NT2/D1 (cell line): Measurements from ENCODE around the gene TSPAN14.

Source experiments
- DNase-seq: peaks from one replicate; pipeline ENCODE4 v3.0.0-alpha.2; 2011; ENCODE audit warnings: low read depth, low spot score
- H3K27me3 ChIP-seq: 2 replicates; pipeline ENCODE4 v1.6.0; 2011; ENCODE audit warnings: mild to moderate bottlenecking; ENCODE audit not compliant: insufficient read length, insufficient read depth
- H3K36me3 ChIP-seq: 2 replicates; pipeline ENCODE4 v1.6.1; 2011; ENCODE audit warnings: mild to moderate bottlenecking, low read length, mixed read lengths; ENCODE audit not compliant: insufficient read depth, insufficient read length
- H3K4me1 ChIP-seq: 2 replicates; pipeline ENCODE4 v1.5.1; 2011; ENCODE audit not compliant: insufficient read depth, insufficient read length
- H3K4me3 ChIP-seq: 2 replicates; pipeline ENCODE4 v1.5.1; 2011; ENCODE audit warnings: low read depth; ENCODE audit not compliant: insufficient read length
- H3K9ac ChIP-seq: 2 replicates; pipeline ENCODE4 v1.6.0; 2011; ENCODE audit warnings: low read depth; ENCODE audit not compliant: insufficient read length
- H3K9me3 ChIP-seq: 2 replicates; pipeline ENCODE4 v1.5.1; 2011; ENCODE audit warnings: mild to moderate bottlenecking, low read length; ENCODE audit not compliant: insufficient read depth
- SUZ12 ChIP-seq: IDR thresholded peaks from 2 replicates; pipeline ENCODE4 v1.6.1; 2011; ENCODE audit not compliant: insufficient read length, insufficient read depth; ENCODE audit errors: extremely low read depth
- YY1 ChIP-seq: IDR thresholded peaks from 2 replicates; pipeline ENCODE4 v1.6.1; 2011; ENCODE audit not compliant: insufficient read length, insufficient read depth
- ZNF274 ChIP-seq: IDR thresholded peaks from 2 replicates; pipeline ENCODE4 v1.6.1; 2011; ENCODE audit warnings: mild to moderate bottlenecking, low read depth, low read length

TSPAN14 gene

DNA sequence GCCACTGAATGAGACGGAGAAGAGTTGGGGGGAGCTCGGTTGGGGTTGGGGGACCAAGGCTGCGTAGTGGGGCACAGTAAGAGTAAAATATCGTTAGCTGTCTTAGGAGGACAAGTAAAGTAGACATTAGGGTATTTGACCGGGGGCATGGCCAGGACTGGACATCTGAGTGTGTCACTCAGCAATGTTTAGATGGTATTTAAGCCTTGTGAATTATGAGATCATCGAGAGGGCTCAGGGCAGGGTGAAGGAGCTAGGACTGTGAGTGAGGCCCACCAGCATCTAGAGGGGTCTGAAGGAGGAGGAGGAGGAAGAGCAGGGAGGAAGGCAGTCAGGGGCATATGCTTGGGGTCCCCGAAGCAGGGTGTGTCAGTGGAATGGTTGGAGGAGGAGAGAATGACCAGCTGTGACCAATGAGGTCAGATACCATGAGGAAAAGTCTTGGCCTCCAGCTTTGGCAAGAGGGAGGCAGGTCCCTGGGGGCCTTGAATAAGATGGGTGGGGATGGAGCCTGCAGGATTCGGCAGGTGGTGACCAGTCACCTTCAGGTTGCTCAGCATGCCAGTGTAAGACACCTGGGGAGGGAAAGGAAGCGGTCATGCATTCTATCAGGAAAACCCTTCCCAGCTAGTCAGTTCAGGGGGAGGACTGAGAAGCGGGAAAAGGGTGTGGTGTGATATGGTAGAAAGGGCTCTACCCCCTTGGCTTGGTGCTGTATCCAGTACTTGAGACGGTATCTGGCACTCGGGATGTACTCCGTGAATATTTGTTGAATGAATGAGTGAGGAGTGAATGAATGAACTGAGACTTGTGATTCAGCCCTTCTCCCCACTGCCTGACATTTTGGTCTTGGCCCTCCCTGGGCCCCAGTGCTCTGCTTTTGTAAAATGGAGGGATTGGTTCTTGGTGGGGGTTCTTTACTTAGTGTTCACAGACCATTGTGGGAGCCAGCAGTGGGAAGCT, 48.8 kb downstream of the TSPAN14 start:
- H3K9ac ChIP-seq, result no peak overlapping the region
- no peak for DNase-seq
- H3K4me1 ChIP-seq, result peaks cover 26% of the 10 kb centered on the region
- TF ChIP-seq SUZ12 (no peak), ZNF274 (no peak), YY1 (no peak)
- no peaks in the 10 kb centered on the region for H3K27me3 ChIP-seq
- H3K36me3 ChIP-seq, result peaks cover 13% of the 10 kb centered on the region
- no peak overlapping the region for H3K4me3 ChIP-seq
- no peaks in the 10 kb centered on the region for H3K9me3 ChIP-seq

- no peak overlapping the region for H3K4me3 ChIP-seq
- peaks cover 21% of the 10 kb centered on the region for H3K4me1 ChIP-seq
- no peaks in the 10 kb centered on the region for H3K9me3 ChIP-seq
- peaks cover 19% of the 10 kb centered on the region for H3K36me3 ChIP-seq
- TF ChIP-seq YY1 (no peak), ZNF274 (no peak), SUZ12 (no peak)
- no peak for DNase-seq
- H3K27me3 ChIP-seq, result no peaks in the 10 kb centered on the region
- no peak overlapping the region for H3K9ac ChIP-seq
Measured at GRCh38 chr10:80503584-80504157, 49.6 kb downstream of the TSPAN14 start.

DNA sequence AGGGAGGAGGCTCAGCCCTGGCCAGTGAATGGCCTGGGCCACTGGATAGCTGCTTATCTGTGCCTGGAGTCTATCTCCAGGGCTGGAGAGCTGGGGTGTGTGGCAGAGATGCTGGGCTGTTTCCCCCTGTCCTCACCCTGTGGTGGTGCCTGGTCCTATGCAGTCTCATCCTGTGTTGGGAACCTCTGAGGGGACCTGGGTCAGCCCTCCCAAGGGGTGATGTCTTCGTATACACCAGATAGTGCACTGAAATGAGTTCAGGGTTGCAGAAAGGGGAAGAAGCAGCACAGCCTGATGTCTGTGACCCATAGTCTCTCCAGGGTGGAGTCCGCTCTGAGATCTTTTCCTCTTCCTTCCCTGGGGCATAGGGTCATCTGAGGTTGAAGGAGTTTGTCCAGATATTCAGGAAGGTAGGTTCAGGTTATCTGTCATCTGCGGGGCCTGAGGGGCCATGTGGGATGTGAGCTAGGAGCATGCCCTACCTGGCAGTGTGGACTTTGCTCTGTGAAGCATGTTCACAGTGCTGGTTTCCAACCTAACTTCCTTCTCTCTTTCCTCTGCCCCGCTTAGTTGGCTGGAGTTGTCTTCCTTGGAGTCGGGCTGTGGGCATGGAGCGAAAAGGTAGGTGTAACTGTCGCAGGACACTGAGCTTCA, 50.2 kb downstream of the TSPAN14 start:
- Histone ChIP-seq H3K4me3 (no peak overlapping the region), H3K9ac (no peak overlapping the region), H3K4me1 (peaks cover 17% of the 10 kb centered on the region), H3K27me3 (no peaks in the 10 kb centered on the region), H3K9me3 (no peaks in the 10 kb centered on the region), H3K36me3 (peaks cover 25% of the 10 kb centered on the region)
- peak; percentile 22 for DNase-seq
- TF ChIP-seq YY1 (no peak), ZNF274 (no peak), SUZ12 (no peak)

DNA sequence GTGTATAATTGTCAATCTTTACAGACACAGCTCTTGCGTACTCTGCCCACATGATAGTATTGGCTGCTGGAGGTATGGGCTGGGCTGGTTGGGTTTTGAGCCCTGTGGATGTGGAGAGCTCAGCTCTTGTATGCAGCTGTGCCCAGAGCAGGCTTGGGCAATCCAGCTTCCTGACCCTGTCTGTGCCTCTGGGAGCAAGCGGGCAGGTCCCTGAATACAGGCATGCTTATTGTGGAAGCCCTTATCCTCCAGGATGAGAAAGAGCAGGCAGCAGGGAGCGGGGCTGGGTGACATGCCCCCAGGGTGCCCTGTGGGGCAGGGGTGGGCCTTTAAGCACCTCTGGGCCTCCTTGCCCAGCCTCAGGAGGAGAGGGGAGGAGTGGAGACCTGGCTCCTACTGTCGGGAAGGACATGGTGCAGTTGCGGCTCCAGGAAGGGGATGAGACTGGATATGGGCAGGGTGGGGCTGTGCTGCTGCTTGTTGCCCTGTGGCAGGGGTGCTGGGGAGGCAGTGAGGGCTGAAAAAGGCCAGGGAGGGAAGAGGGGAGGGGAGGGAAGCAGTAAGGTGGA, 50.9 kb downstream of the TSPAN14 start:
- TF ChIP-seq SUZ12, result no peak
- no peak for TF ChIP-seq ZNF274
- TF ChIP-seq YY1, result no peak
- peak overlapping the region; percentile 51 for H3K9ac ChIP-seq
- peaks cover 26% of the 10 kb centered on the region for H3K36me3 ChIP-seq
- DNase-seq, result no peak
- H3K27me3 ChIP-seq, result no peaks in the 10 kb centered on the region
- H3K4me3 ChIP-seq, result no peak overlapping the region
- H3K4me1 ChIP-seq, result peaks cover 17% of the 10 kb centered on the region
- H3K9me3 ChIP-seq, result no peaks in the 10 kb centered on the region

DNA sequence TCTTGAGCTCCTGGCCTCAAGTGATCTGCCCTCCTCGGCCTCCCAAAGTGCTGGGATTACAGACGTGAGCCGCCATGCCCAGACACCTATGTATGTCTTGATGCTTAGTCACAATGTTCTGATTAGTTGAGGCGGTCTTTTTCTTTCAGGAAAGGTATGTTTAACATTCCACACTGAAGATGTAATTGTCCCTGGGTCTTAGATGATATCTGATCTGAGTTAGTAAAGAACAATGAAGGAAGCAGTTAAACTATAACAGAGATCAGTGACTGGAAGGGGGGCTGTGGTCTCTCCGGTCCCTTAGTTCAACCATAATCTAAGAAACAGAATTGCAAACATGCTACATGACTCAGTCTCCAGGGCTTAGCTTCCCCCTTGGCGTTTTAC, 52.1 kb downstream of the TSPAN14 start:
- H3K9me3 ChIP-seq, result no peaks in the 10 kb centered on the region
- no peaks in the 10 kb centered on the region for H3K27me3 ChIP-seq
- H3K9ac ChIP-seq, result no peak overlapping the region
- H3K4me1 ChIP-seq, result peaks cover 14% of the 10 kb centered on the region
- peaks cover 30% of the 10 kb centered on the region for H3K36me3 ChIP-seq
- TF ChIP-seq SUZ12 (no peak), ZNF274 (no peak), YY1 (no peak)
- H3K4me3 ChIP-seq, result no peak overlapping the region
- no peak for DNase-seq

DNA sequence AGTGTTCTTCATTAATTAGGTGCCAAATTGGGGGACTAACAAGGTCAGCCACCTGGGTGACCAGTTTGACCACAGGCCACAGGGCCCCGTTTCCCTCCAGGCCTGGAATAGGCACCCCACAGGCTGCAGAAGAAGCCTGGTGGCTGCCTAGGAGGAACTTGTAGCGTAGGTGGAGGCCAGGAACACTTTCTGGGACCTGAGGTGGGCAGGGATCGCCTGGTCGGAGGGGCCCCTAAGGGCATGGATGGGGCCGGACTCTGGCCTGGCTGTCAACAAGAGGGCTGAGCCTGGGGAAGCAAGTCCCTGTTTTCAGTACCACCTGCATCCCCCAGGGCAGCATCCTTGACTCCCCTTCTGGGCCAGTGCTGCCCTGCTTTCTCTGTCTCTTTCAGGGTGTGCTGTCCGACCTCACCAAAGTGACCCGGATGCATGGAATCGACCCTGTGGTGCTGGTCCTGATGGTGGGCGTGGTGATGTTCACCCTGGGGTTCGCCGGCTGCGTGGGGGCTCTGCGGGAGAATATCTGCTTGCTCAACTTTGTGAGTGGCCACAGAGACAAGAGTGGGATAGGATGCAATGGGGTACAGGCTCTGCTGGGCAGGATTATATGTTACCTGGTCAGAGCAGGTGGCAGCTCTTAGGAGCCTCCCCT, 52.9 kb downstream of the TSPAN14 start:
- peaks cover 9% of the 10 kb centered on the region for H3K4me1 ChIP-seq

More for the DNA sequence above, 52.9 kb downstream of the TSPAN14 start:
- H3K36me3 ChIP-seq, result peaks cover 35% of the 10 kb centered on the region
- H3K9ac ChIP-seq, result no peak overlapping the region
- no peaks in the 10 kb centered on the region for H3K27me3 ChIP-seq
- no peak for DNase-seq
- TF ChIP-seq YY1 (no peak), ZNF274 (no peak), SUZ12 (no peak)
- H3K4me3 ChIP-seq, result no peak overlapping the region
- no peaks in the 10 kb centered on the region for H3K9me3 ChIP-seq
